H1 (cell line): ENCODE results near the gene TRMT6. TPM values are rescaled to one million over a fixed set of nuclear protein-coding genes. Genes with fewer than 3 reads are reported as not detected.

Source experiments
- CTCF ChIA-PET: fragments of 300-600 bp; sonication (Branson Sonifier 250); formaldehyde crosslinking; loops from one replicate; lab custom pipeline; 2021; ENCODE audit not compliant: partially characterized antibody; lab: Charles Lee
- POLR2A ChIA-PET: fragments of 300-600 bp; sonication (Branson Sonifier 250); formaldehyde crosslinking; loops from one replicate; lab custom pipeline; 2021; ENCODE audit warnings: inconsistent platforms; ENCODE audit not compliant: partially characterized antibody; lab: Charles Lee
- DNase-seq, 2 experiments: peaks; one replicate each; pipeline versions ENCODE4 v3.0.0 to v3.0.0-alpha.2; 2010 to 2022; ENCODE audit warnings: low spot score in 2 of 2, low read depth in 1 of 2, mixed read lengths in 1 of 2
- FAIRE-seq: peaks from 2 replicates; lab custom pipeline; 2011; peaks lifted over from hg19 to GRCh38; lab: Jason Lieb, UNC
- H2AFZ ChIP-seq: 2 replicates; pipeline ENCODE4 v1.8.1; 2012; ENCODE audit warnings: low read length, inconsistent platforms
- H2AK5ac ChIP-seq: 2 replicates; pipeline ENCODE4 v1.6.1; 2013; ENCODE audit warnings: low read depth, low read length
- H2BK120ac ChIP-seq: replicated peaks from 2 replicates; pipeline ENCODE3; 2013; ENCODE audit warnings: low read depth, low read length, inconsistent platforms
- H2BK12ac ChIP-seq: 2 replicates; pipeline ENCODE4 v1.6.1; 2013; ENCODE audit warnings: low read depth, low read length
- H2BK15ac ChIP-seq: 2 replicates; pipeline ENCODE4 v1.6.1; 2013; ENCODE audit warnings: low read length
- H2BK20ac ChIP-seq: 2 replicates; pipeline ENCODE4 v1.6.1; 2013; ENCODE audit warnings: low read length
- H2BK5ac ChIP-seq: 2 replicates; pipeline ENCODE4 v1.6.1; 2013; ENCODE audit warnings: low read depth, low read length
- H3K14ac ChIP-seq: 2 replicates; pipeline ENCODE4 v1.6.1; 2013; ENCODE audit warnings: inconsistent platforms; ENCODE audit not compliant: insufficient read length
- H3K18ac ChIP-seq: 2 replicates; pipeline ENCODE4 v1.6.1; 2013; ENCODE audit warnings: low read length; ENCODE audit errors: extremely low read depth
- H3K23ac ChIP-seq: 2 replicates; pipeline ENCODE4 v1.6.1; 2013; ENCODE audit warnings: inconsistent platforms; ENCODE audit not compliant: insufficient read length
- H3K23me2 ChIP-seq: 2 replicates; pipeline ENCODE4 v1.6.1; 2013; ENCODE audit warnings: low read depth, low read length
- H3K27ac ChIP-seq: 2 replicates; pipeline ENCODE4 v1.6.1; 2011; ENCODE audit warnings: low read depth, low read length, inconsistent platforms
- H3K27me3 ChIP-seq, 4 experiments: replicated peaks in 1 of 4; 1 replicate in 1 of 4; 2 replicates in 3 of 4; pipeline versions ENCODE4 v1.6.1 to v1.8.1; 2011 to 2013; ENCODE audit warnings: low read length in 3 of 4, mild to moderate bottlenecking in 3 of 4, inconsistent platforms in 2 of 4, mixed read lengths in 2 of 4, moderate library complexity in 1 of 4; ENCODE audit not compliant: control insufficient read depth in 3 of 4, insufficient read depth in 3 of 4; ENCODE audit errors: extremely low read depth in 1 of 4
- H3K36me3 ChIP-seq, 4 experiments: 2 replicates each; pipeline versions ENCODE4 v1.6.1 to v1.8.1; 2011 to 2013; ENCODE audit warnings: mild to moderate bottlenecking in 4 of 4, low read length in 3 of 4, moderate library complexity in 2 of 4, control low read depth in 1 of 4, inconsistent platforms in 1 of 4; ENCODE audit not compliant: insufficient read depth in 4 of 4, control insufficient read depth in 2 of 4
- H3K4ac ChIP-seq: replicated peaks from 2 replicates; pipeline ENCODE3; 2013; ENCODE audit warnings: low read length, low read depth, mixed read lengths, inconsistent platforms; ENCODE audit not compliant: insufficient read length
- H3K4me1 ChIP-seq, 4 experiments: replicated peaks in 1 of 4; 1 replicate in 1 of 4; 2 replicates in 3 of 4; pipeline versions ENCODE4 v1.6.1 to v1.8.1; 2011 to 2013; ENCODE audit warnings: low read length in 3 of 4, inconsistent platforms in 2 of 4, mixed read lengths in 1 of 4; ENCODE audit not compliant: insufficient read depth in 4 of 4, control insufficient read depth in 3 of 4
- H3K4me2 ChIP-seq, 2 experiments: 2 replicates each; pipeline versions ENCODE4 v1.6.1 to v1.8.1; 2011 to 2013; ENCODE audit warnings: low read depth in 2 of 2, low read length in 2 of 2, control low read depth in 1 of 2, inconsistent platforms in 1 of 2, mild to moderate bottlenecking in 1 of 2; ENCODE audit not compliant: insufficient read depth in 1 of 2
- H3K4me3 ChIP-seq, 4 experiments: fragments of 200-600, 300-600 bp in 1 of 4; sonication (generic), shearing (Covaris generic), sonication (Bioruptor Twin) in 1 of 4; 2 replicates each; pipeline versions ENCODE4 v1.5.1 to v1.8.1; 2011 to 2016; ENCODE audit warnings: low read length in 4 of 4, low read depth in 3 of 4, control low read depth in 2 of 4, inconsistent platforms in 2 of 4, mild to moderate bottlenecking in 2 of 4, mixed read lengths in 1 of 4, moderate library complexity in 1 of 4; ENCODE audit not compliant: insufficient read depth in 2 of 4; ENCODE audit errors: extremely low read depth in 1 of 4
- H3K56ac ChIP-seq: replicated peaks from 2 replicates; pipeline ENCODE3; 2013; ENCODE audit warnings: low read depth, mild to moderate bottlenecking, mixed read lengths, low read length, inconsistent platforms; ENCODE audit not compliant: insufficient read length
- H3K79me1 ChIP-seq: 2 replicates; pipeline ENCODE4 v1.6.1; 2013; ENCODE audit warnings: low read depth, low read length, control low read depth
- H3K79me2 ChIP-seq, 2 experiments: 2 replicates each; pipeline versions ENCODE4 v1.6.1 to v1.8.1; 2012 to 2013; ENCODE audit warnings: low read length in 2 of 2, mild to moderate bottlenecking in 2 of 2, inconsistent platforms in 1 of 2; ENCODE audit not compliant: insufficient read depth in 2 of 2, control insufficient read depth in 1 of 2
- H3K9ac ChIP-seq, 4 experiments: replicated peaks in 1 of 4; 1 replicate in 1 of 4; 2 replicates in 3 of 4; pipeline versions ENCODE4 v1.6.1 to v1.8.1; 2011 to 2013; ENCODE audit warnings: low read depth in 3 of 4, low read length in 3 of 4, control low read depth in 2 of 4, mild to moderate bottlenecking in 2 of 4, moderate library complexity in 2 of 4, inconsistent platforms in 1 of 4; ENCODE audit errors: extremely low read depth in 1 of 4
- H3K9me3 ChIP-seq, 2 experiments: 2 replicates each; pipeline versions ENCODE4 v1.6.1 to v1.8.1; 2012 to 2013; ENCODE audit warnings: mild to moderate bottlenecking in 2 of 2, moderate library complexity in 2 of 2, control low read depth in 1 of 2, inconsistent platforms in 1 of 2, low read depth in 1 of 2, low read length in 1 of 2, mixed read lengths in 1 of 2; ENCODE audit not compliant: insufficient read depth in 2 of 2
- H4K20me1 ChIP-seq, 2 experiments: replicated peaks in 1 of 2; 2 replicates each; pipeline versions ENCODE3 to v1.8.1; 2011 to 2013; ENCODE audit warnings: inconsistent platforms in 2 of 2, low read length in 2 of 2, mild to moderate bottlenecking in 1 of 2; ENCODE audit not compliant: insufficient read depth in 2 of 2, control insufficient read depth in 1 of 2
- H4K5ac ChIP-seq: 2 replicates; pipeline ENCODE4 v1.6.1; 2013; ENCODE audit warnings: low read length, low read depth, mixed read lengths, inconsistent platforms; ENCODE audit not compliant: insufficient read length
- H4K8ac ChIP-seq: 2 replicates; pipeline ENCODE4 v1.8.0; 2013; ENCODE audit warnings: mild to moderate bottlenecking, moderate library complexity, low read length, inconsistent platforms; ENCODE audit not compliant: insufficient read depth; ENCODE audit errors: extremely low read depth
- H4K91ac ChIP-seq: replicated peaks from 2 replicates; pipeline ENCODE3; 2013; ENCODE audit warnings: low read length, mixed read lengths, inconsistent platforms; ENCODE audit not compliant: insufficient read length
- ATF2 ChIP-seq: IDR thresholded peaks from 2 replicates; pipeline ENCODE4 v1.6.1; 2012; ENCODE audit warnings: low read length, inconsistent platforms
- ATF3 ChIP-seq: IDR thresholded peaks from 2 replicates; pipeline ENCODE4 v1.6.1; 2011; ENCODE audit warnings: low read depth, mild to moderate bottlenecking, low read length; ENCODE audit not compliant: insufficient read depth
- GTF2F1 ChIP-seq: IDR thresholded peaks from 2 replicates; pipeline ENCODE4 v1.6.1; 2012; ENCODE audit warnings: low read depth, low read length, improper control_type of control experiment, borderline replicate concordance
- KDM4A ChIP-seq: IDR thresholded peaks from one replicate; pipeline ENCODE4 v1.7.1; 2012; ENCODE audit warnings: low read depth, mild to moderate bottlenecking, moderate library complexity, low read length, inconsistent platforms; ENCODE audit not compliant: severe bottlenecking
- SP1 ChIP-seq: IDR thresholded peaks from 2 replicates; pipeline ENCODE4 v1.6.1; 2011; ENCODE audit warnings: low read depth, low read length
- ZNF274 ChIP-seq: IDR thresholded peaks from 2 replicates; pipeline ENCODE4 v1.7.0; 2012; ENCODE audit warnings: low read length, borderline replicate concordance; ENCODE audit errors: extremely low read depth
- WGBS, 2 experiments: shearing (Covaris generic) in 1 of 2; methylation state at CpG; one replicate each; pipeline versions ENCODE4 v1.1.6 to v1.1.7; 2013 to 2015; ENCODE audit warnings: low lambda C conversion rate in 2 of 2, mixed read lengths in 2 of 2, inconsistent platforms in 1 of 2, low coverage in 1 of 2, missing lambda C conversion rate in 1 of 2; ENCODE audit not compliant: insufficient replicate concordance in 2 of 2, insufficient coverage in 1 of 2, insufficient read length in 1 of 2; ENCODE audit errors: extremely low coverage in 1 of 2, missing lambda C conversion rate in 1 of 2; 5-methylcytosine and 5-hydroxymethylcytosine counted together
- polyA plus RNA-seq, 7 experiments: library from polyadenylated mRNA; depleted of rRNA in 3 of 7; stranded (reverse) in 5 of 7; unstranded in 2 of 7; fragments of >200 nt in 5 of 7; fragments of 200-250 nt in 2 of 7; gene quantifications; 1 replicate in 5 of 7; 2 replicates in 1 of 7; 4 replicates in 1 of 7; pipeline versions ENCODE4 v1.2.1 to v1.2.3, GENCODE V29; 2011 to 2013; ENCODE audit warnings: missing spikeins in 2 of 7, mixed read lengths in 2 of 7
- total RNA-seq: library from RNA; stranded (reverse); fragmentation: NEBNext Ultra II Directional; extraction: Animal tissue kit (Norgen Biotek cat#: 25700); gene quantifications from 2 replicates; pipeline ENCODE4 v1.2.1, GENCODE V29; 2021

Gene TRMT6
- total and polyA plus RNA-seq, 2 of the 8 experiments (the other 6 are each of a cell fraction or from before 2014, with no cell fraction given), result 6.9 to 23.3 TPM

GRCh38 chr20:5887386-5887785 is 62.9 kb downstream of the TRMT6 start:
- ChIA-PET CTCF (interaction anchor here (0.6 to 0.8 kb wide), 2 partner anchors 28 to 357 kb away, joined by 3 read pairs; no protein-coding TSS in a partner anchor), POLR2A (no interaction called here)
- Histone ChIP-seq H2BK5ac (no peak overlapping the region), H3K4me3 (no peak overlapping the region), H3K14ac (no peak overlapping the region), H3K9me3 (no peaks in the 10 kb centered on the region), H4K20me1 (no peaks in the 10 kb centered on the region), H2BK15ac (no peak overlapping the region), H3K4ac (no peak overlapping the region), H3K56ac (no peak overlapping the region), H2AK5ac (no peak overlapping the region), H2BK20ac (no peak overlapping the region), H4K8ac (no peak overlapping the region), H3K27me3 (no peaks in the 10 kb centered on the region; a peak in 1 of 7 replicates), H3K79me1 (no peaks in the 10 kb centered on the region), H2BK120ac (no peak overlapping the region), H2AFZ (no peak overlapping the region), H4K5ac (no peak overlapping the region), H2BK12ac (no peak overlapping the region), H3K27ac (no peak overlapping the region), H3K36me3 (no peaks in the 10 kb centered on the region), H3K4me1 (no peaks in the 10 kb centered on the region), H4K91ac (no peak overlapping the region), H3K4me2 (no peak overlapping the region), H3K9ac (no peak overlapping the region), H3K18ac (no peak overlapping the region), H3K23me2 (no peaks in the 10 kb centered on the region; the same call in 1 of the 2 replicates), H3K79me2 (no peaks in the 10 kb centered on the region), H3K23ac (no peak overlapping the region)
- FAIRE-seq, result no peak
- DNase-seq, result no peak
- WGBS, 2 experiments, result 90% methylated on average over 5 of the region's 5 CpGs; no CpG with 5 or more reads in 1 of the 2 experiments
- no peak for TF ChIP-seq GTF2F1
- no peak for TF ChIP-seq KDM4A
- TF ChIP-seq ZNF274, result no peak
- no peak for TF ChIP-seq ATF3
- TF ChIP-seq SP1, result no peak
- no peak for TF ChIP-seq ATF2
